ENCODE data around the gene SLC14A1.

GRCh38 chr18:45726603-45727002 is 2.6 kb downstream of the SLC14A1 start:
- TF ChIP-seq CTCF (IDR thresholded peaks at IDR 0.05) = no peak
- no peak for TF ChIP-seq POLR2A (IDR thresholded peaks at IDR 0.05)
